Lower lobe of right lung (tissue), 2 donors: ENCODE measurements around the gene SDR42E1. TPM values are rescaled to one million over a fixed set of nuclear protein-coding genes. Genes with fewer than 3 reads are reported as not detected.

ENCODE experiments used
- ATAC-seq, 2 donors: fragments of 200-7000 bp; cut with Tn5 transposase; one replicate each; pipeline ENCODE4 v1.9.1; 2020 to 2022; ENCODE audit warnings: mild to moderate bottlenecking in 2 of 2, moderate library complexity in 2 of 2
- DNase-seq: peaks from one replicate; pipeline ENCODE4 v3.0.0-alpha.2; 2020
- H3K27ac ChIP-seq: fragments of 200-600 bp; one replicate; pipeline ENCODE4 v1.8.0; 2022
- H3K27me3 ChIP-seq: fragments of 200-600 bp; one replicate; pipeline ENCODE4 v1.8.0; 2022; ENCODE audit warnings: low read depth
- H3K36me3 ChIP-seq: fragments of 200-600 bp; one replicate; pipeline ENCODE4 v1.8.0; 2022; ENCODE audit warnings: mild to moderate bottlenecking
- H3K4me1 ChIP-seq: fragments of 200-600 bp; one replicate; pipeline ENCODE4 v1.8.0; 2022
- H3K4me3 ChIP-seq: fragments of 200-600 bp; one replicate; pipeline ENCODE4 v1.8.0; 2022; ENCODE audit warnings: mild to moderate bottlenecking
- H3K9me3 ChIP-seq: fragments of 200-600 bp; one replicate; pipeline ENCODE4 v1.8.0; 2022
- CTCF ChIP-seq: fragments of 200-600 bp; IDR thresholded peaks from one replicate; pipeline ENCODE4 v1.8.0; 2022; ENCODE audit warnings: antibody characterized with exemption, mild to moderate bottlenecking
- intact Hi-C: fragments of 100-400 bp; cut with DNase I; formaldehyde crosslinking; loops from one replicate; pipeline ENCODE4 v1.11.0; 2022
- long read RNA-seq: library from polyadenylated mRNA; unstranded; transcript quantifications from one replicate; pipeline ENCODE4 v2.0.0, GENCODE V29; 2021
- total RNA-seq: library from RNA; stranded (reverse); fragmentation: NEBNext Ultra II Directional; extraction: Animal tissue kit (Norgen Biotek cat#: 25700); gene quantifications from one replicate; pipeline ENCODE4 v1.2.1, GENCODE V29; 2021
- donor health status: DM: no; HTN: yes; CAD: no; lungs with severe emphysema.

Gene SDR42E1
- 8.4 TPM for total RNA-seq
- long read RNA-seq, full-length matches to known transcripts: 6 of 7 reads
- long read RNA-seq, partial matches to known transcripts: 0 of 7 reads
- long read RNA-seq, other reads (novel, unspliced or antisense): 1 of 7 reads

GRCh38 chr16:82011199-82011641, at the start of gene SDR42E1:
Gene SDR42E1 (minus strand): TSS chr16:82011470. CDS start chr16:82000858, 10,612 bp downstream.
- Histone ChIP-seq H3K36me3 (no peaks in the 10 kb centered on the region), H3K27me3 (no peaks in the 10 kb centered on the region), H3K27ac (peak within 1 kb of the TSS; percentile 32), H3K4me1 (no peaks in the 10 kb centered on the region), H3K4me3 (peak within 1 kb of the TSS; percentile 61), H3K9me3 (peaks cover 8% of the 10 kb centered on the region)
- ATAC-seq: peak; percentile 95 to 98
- DNase-seq: peak; percentile 81
- TF ChIP-seq CTCF: no peak
- intact Hi-C loops: no loop called here

- Histone ChIP-seq H3K27ac (no peak overlapping the region), H3K27me3 (no peaks in the 10 kb centered on the region), H3K36me3 (no peaks in the 10 kb centered on the region), H3K9me3 (no peaks in the 10 kb centered on the region), H3K4me3 (no peak overlapping the region), H3K4me1 (peaks cover 45% of the 10 kb centered on the region)
- ATAC-seq (peak in 1 of 2 donors; percentile 7), DNase-seq (no peak)
- intact Hi-C loops: no loop called here
- TF ChIP-seq CTCF: no peak
Measured at GRCh38 chr16:82059983-82060421, 48.7 kb upstream of the SDR42E1 start.

GRCh38 chr16:82059161-82059982, 48.1 kb upstream of the SDR42E1 start:
- H3K4me1 ChIP-seq: peaks cover 52% of the 10 kb centered on the region
- no peak overlapping the region for H3K4me3 ChIP-seq
- no peak for DNase-seq
- TF ChIP-seq CTCF: no peak
- no peaks in the 10 kb centered on the region for H3K9me3 ChIP-seq
- no peak overlapping the region for H3K27ac ChIP-seq
- H3K36me3 ChIP-seq: no peaks in the 10 kb centered on the region
- H3K27me3 ChIP-seq: no peaks in the 10 kb centered on the region
- intact Hi-C loops: no loop called here
- no peak for ATAC-seq

GRCh38 chr16:82056550-82056896, 45.3 kb upstream of the SDR42E1 start:
- no peak for TF ChIP-seq CTCF
- DNase-seq: no peak
- no peaks in the 10 kb centered on the region for H3K27me3 ChIP-seq
- no peaks in the 10 kb centered on the region for H3K36me3 ChIP-seq
- H3K9me3 ChIP-seq: no peaks in the 10 kb centered on the region
- ATAC-seq: no peak
- H3K27ac ChIP-seq: peak overlapping the region; percentile 54
- H3K4me1 ChIP-seq: peaks cover 44% of the 10 kb centered on the region
- intact Hi-C loops: no loop called here
- H3K4me3 ChIP-seq: peak overlapping the region; percentile 5

- Histone ChIP-seq H3K4me1 (peaks cover 38% of the 10 kb centered on the region), H3K27me3 (no peaks in the 10 kb centered on the region), H3K27ac (peak overlapping the region; percentile 54), H3K4me3 (peak overlapping the region; percentile 5), H3K36me3 (no peaks in the 10 kb centered on the region), H3K9me3 (no peaks in the 10 kb centered on the region)
- DNase-seq: no peak
- intact Hi-C loops: no loop called here
- peak; percentile 35 to 45 for ATAC-seq
- TF ChIP-seq CTCF: no peak
Measured at GRCh38 chr16:82055728-82056549, 44.7 kb upstream of the SDR42E1 start.
